Kidney epithelial cell (primary cell): ENCODE results near the gene HSPB9. TPM values are rescaled to one million over a fixed set of nuclear protein-coding genes. Genes with fewer than 3 reads are reported as not detected.

Source experiments
- DNase-seq: peaks from one replicate; pipeline ENCODE4 v3.0.0-alpha.2; 2010; ENCODE audit warnings: low read depth
- H3K27me3 ChIP-seq: 2 replicates; pipeline ENCODE4 v1.6.0; 2011; ENCODE audit warnings: low read length; ENCODE audit not compliant: control insufficient read depth, insufficient read depth
- H3K36me3 ChIP-seq: 2 replicates; pipeline ENCODE4 v1.5.1; 2011; ENCODE audit warnings: low read length; ENCODE audit not compliant: control insufficient read depth, insufficient read depth
- H3K4me3 ChIP-seq: 2 replicates; pipeline ENCODE4 v1.5.1; 2011; ENCODE audit warnings: low read depth, mild to moderate bottlenecking, control low read depth, low read length
- total RNA-seq: library from RNA; depleted of rRNA; stranded (reverse); fragments of >200 nt; gene quantifications from 2 replicates; pipeline ENCODE4 v1.2.3, GENCODE V29; 2015
- TF ChIP-seq, protein P1 (sequence below): IDR thresholded peaks from 2 replicates; pipeline ENCODE4 v1.5.1; 2011; ENCODE audit warnings: mild to moderate bottlenecking, moderate library complexity, low read length, control low read depth, inconsistent platforms; ENCODE audit not compliant: insufficient read depth, poor library complexity, severe bottlenecking

Gene HSPB9
- total RNA-seq, 1 donor from 2014 or later: not detected

DNA sequence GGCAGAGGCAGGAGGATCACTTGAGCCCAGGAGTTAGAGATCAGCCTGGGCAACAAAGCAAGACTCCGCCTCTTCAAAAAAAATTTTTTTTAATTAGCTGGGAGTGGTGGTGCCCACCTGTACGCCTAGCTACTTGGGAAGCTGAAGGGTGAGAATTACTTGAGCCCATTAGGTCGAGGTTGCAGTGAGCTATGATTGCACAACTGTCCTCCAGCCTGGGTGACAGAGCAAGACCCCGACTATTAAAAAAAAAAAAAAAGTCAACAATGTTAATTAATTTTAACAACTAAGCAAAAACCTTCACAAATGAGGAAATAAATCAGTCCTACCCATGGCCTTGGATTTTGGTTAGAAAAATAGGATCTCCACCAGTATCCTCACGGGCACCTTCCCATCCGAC, 15.5 kb upstream of the HSPB9 start:
- DNase-seq: no peak
- TF ChIP-seq, protein P1, sequence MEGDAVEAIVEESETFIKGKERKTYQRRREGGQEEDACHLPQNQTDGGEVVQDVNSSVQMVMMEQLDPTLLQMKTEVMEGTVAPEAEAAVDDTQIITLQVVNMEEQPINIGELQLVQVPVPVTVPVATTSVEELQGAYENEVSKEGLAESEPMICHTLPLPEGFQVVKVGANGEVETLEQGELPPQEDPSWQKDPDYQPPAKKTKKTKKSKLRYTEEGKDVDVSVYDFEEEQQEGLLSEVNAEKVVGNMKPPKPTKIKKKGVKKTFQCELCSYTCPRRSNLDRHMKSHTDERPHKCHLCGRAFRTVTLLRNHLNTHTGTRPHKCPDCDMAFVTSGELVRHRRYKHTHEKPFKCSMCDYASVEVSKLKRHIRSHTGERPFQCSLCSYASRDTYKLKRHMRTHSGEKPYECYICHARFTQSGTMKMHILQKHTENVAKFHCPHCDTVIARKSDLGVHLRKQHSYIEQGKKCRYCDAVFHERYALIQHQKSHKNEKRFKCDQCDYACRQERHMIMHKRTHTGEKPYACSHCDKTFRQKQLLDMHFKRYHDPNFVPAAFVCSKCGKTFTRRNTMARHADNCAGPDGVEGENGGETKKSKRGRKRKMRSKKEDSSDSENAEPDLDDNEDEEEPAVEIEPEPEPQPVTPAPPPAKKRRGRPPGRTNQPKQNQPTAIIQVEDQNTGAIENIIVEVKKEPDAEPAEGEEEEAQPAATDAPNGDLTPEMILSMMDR: no peak
- Histone ChIP-seq H3K4me3 (no peak overlapping the region), H3K36me3 (no peaks in the 10 kb centered on the region), H3K27me3 (no peaks in the 10 kb centered on the region)

DNA sequence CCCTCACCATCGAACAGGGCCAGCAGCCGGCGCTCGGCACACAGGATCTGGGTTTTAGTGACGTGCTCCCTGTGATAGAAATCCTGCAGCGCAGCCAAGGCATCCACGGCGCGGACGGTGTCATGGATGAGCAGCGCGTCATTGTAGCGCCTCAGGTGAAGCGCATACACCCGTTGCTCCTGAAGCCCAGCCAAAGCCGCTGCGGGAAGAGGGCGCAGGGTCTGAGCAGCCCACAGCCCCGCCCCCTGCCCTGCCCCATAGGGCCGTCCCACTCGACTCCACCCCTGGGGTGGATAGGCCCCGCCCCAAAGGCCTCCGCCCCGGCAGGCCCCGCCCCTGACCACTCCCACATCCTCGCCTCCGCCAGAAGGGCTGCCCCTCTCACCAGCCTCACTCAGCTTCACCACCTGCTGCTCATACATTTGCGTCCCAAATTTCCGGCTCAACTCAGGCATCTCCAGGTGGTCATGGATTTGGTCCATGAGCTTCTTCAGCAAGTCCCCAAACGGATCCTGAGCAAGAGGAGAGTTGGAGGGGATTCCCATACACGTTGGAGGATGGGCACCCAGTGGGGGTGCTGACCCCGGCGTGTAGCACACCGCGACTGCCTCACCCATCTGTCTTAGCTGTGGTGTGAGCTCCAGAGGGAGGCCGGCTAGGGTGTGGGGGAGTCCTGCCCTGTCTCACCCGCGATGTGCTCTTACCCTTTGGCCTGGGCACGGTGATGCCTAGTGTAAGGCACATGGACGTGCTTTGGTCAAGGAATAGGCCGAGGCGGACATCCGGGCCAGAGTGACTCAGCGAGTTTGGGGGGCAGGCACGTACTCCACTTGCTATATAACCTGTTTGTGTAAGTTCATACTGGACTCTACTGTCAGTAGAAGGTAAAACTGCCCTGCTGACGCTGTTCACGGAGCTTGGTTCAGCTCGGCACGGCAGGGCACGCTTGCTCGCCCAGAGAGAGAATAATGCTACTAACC, 14.7 kb upstream of the HSPB9 start:
- Histone ChIP-seq H3K27me3 (no peaks in the 10 kb centered on the region), H3K4me3 (peak overlapping the region; percentile 5), H3K36me3 (no peaks in the 10 kb centered on the region)
- TF ChIP-seq, protein P1: no peak
- DNase-seq: no peak

DNA sequence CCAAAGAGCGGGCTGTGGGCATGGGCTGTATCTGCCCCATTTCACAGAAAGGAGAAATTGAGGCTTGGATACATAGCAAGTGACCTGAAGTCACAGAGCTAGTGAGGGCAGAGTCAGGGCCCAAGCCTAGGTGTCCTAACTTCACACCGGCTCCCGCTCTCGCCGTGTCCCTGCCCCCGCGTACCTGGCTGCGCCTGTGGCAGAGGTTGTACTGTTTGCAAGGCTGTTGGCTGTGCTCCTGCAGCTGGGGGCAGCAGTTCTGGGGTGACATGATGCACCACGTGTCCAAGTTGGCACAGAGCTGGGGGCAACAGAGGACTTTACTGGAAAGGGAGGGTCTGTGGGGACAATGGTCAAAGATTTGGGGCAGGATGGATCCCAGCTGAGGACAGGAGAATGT, 13.5 kb upstream of the HSPB9 start:
- no peaks in the 10 kb centered on the region for H3K27me3 ChIP-seq
- H3K4me3 ChIP-seq: no peak overlapping the region
- no peaks in the 10 kb centered on the region for H3K36me3 ChIP-seq
- TF ChIP-seq, protein P1: no peak
- no peak for DNase-seq

DNA sequence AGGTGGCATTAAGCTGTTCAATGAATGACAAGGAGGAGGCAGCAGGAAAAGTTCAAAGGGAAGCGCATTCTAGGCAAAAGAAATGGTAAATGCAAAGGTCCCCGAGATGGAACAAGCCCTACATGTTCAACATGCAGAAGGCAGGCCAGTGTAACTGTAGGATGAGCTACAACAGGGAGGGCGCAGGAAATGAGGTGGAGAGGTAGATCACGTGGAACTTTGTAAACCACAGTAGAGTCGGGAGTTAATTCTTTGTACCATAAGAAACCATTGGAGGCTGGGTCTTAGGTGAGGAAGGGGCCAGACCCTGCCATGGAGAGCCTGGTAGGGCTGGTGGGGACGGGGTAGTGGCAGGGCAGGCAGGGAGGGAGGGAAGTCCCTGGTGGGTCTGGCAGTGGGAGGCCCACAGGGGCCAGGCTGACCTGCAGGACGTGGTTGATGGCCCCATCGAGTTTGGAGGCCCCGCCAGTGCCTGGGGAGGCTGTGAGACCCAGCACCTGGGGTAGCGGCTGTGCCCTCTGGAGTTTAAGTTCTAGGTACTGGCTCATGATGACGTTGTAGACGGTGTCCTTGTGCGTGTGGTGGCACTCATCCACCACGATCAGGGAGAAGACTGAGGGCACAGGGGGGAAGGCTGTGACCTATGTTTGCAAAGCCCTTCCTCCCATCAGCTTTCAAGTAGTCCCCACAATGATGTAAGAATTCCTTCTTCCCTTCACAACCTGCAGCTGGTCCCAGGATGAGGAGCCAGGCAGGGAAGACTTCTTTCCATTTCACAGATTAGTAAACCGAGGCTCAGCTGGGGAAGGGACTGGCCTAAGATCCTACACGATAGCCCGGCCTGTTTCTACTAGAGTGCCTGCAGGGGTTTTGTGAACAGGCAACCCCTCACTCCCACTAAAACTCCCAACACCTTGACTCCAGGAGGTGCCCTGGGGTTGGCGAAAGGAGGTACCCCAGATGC, 12.0 kb upstream of the HSPB9 start:
- TF ChIP-seq, protein P1: no peak
- Histone ChIP-seq H3K4me3 (no peak overlapping the region), H3K36me3 (no peaks in the 10 kb centered on the region)

DNA sequence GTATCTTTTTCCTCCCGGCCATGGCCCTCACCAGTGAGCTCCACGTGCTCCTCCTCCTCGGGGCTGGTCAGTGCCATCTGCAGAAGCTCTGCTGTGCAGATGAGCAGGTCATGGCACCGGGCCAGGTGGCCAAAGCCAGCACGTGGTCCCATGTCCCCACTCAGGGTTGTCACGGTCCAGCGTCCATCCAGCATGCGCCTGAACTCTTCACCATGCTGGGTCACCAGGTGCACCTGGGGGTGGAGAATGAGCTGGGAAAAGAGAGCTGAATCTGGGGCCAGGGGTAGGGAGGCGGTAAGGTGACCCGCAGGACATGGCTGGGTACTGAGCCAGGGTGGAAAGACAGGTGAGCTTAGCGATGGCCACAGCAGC, 11.4 kb upstream of the HSPB9 start:
- no peak overlapping the region for H3K4me3 ChIP-seq
- H3K36me3 ChIP-seq: no peaks in the 10 kb centered on the region
- TF ChIP-seq, protein P1: no peak
- DNase-seq: no peak
- no peaks in the 10 kb centered on the region for H3K27me3 ChIP-seq

More for the DNA sequence above, 12.0 kb upstream of the HSPB9 start:
- DNase-seq: no peak
- H3K27me3 ChIP-seq: no peaks in the 10 kb centered on the region
